ENCODE data around the gene DNAAF8. TPM values are rescaled to one million over a fixed set of nuclear protein-coding genes. Genes with fewer than 3 reads are reported as not detected.

Gene DNAAF8
- total RNA-seq, 4 donors from 2014 or later, result 0.67 to 3.5 TPM; not detected in 2

GRCh38 chr16:4765511-4766474, 31.5 kb downstream of the DNAAF8 start:
- no peak for DNase-seq
- Histone ChIP-seq H3K9me3 (no peaks in the 10 kb centered on the region), H3K36me3 (no peaks in the 10 kb centered on the region), H3K27me3 (no peaks in the 10 kb centered on the region), H3K4me1 (peaks cover 0 to 15% of the 10 kb centered on the region in 2 donors), H3K27ac (no peak overlapping the region), H3K4me3 (peak overlapping the region; percentile 71 to 88)
- intact Hi-C loops (cut with DNase I; ENCODE audit: low total_unique reads), result loop anchor here (5.0 kb wide), 1 partner anchor 37 kb away; the partner anchor contains the start of gene ROGDI
- TF ChIP-seq POLR2A (IDR thresholded peaks at IDR 0.05), result no peak
- no peak for TF ChIP-seq CTCF (IDR thresholded peaks at IDR 0.05)

- Histone ChIP-seq H3K27ac (peak within 1 kb of the TSS; percentile 91 to 92), H3K27me3 (no peaks in the 10 kb centered on the region), H3K36me3 (no peaks in the 10 kb centered on the region), H3K9me3 (no peaks in the 10 kb centered on the region), H3K4me1 (peaks cover 0 to 15% of the 10 kb centered on the region in 2 donors), H3K4me3 (peak within 1 kb of the TSS; percentile 71 to 88)
- peak; percentile 97 to 99 for DNase-seq
- intact Hi-C loops (cut with DNase I; ENCODE audit: low total_unique reads), result loop anchor here (5.0 kb wide), 1 partner anchor 35 kb away; the partner anchor contains the start of gene ROGDI
- peak; percentile 58 to 66 for TF ChIP-seq POLR2A (IDR thresholded peaks at IDR 0.05)
- peak in 2 of 4 experiments; percentile 9 to 11 for TF ChIP-seq CTCF (IDR thresholded peaks at IDR 0.05)
Measured at GRCh38 chr16:4766875-4767628, 32.7 kb downstream of the DNAAF8 start, which contains the start of gene ZNF500. Gene ZNF500, minus strand, starts transcription at chr16:4767162. Its CDS starts 1,184 bp downstream, at chr16:4765978.

GRCh38 chr16:4767872-4768548, 33.7 kb downstream of the DNAAF8 start:
- Histone ChIP-seq H3K4me3 (peak overlapping the region; percentile 54 to 67), H3K36me3 (no peaks in the 10 kb centered on the region), H3K4me1 (peaks cover 0 to 15% of the 10 kb centered on the region in 2 donors), H3K27ac (peak overlapping the region; percentile 91 to 92), H3K27me3 (no peaks in the 10 kb centered on the region), H3K9me3 (no peaks in the 10 kb centered on the region)
- DNase-seq, result peak; percentile 36 to 39
- TF ChIP-seq POLR2A (IDR thresholded peaks at IDR 0.05) (no peak), CTCF (IDR thresholded peaks at IDR 0.05) (no peak)
- intact Hi-C loops (cut with DNase I; ENCODE audit: low total_unique reads), result loop anchor here (5.0 kb wide), 1 partner anchor 34 kb away; the partner anchor contains the start of gene ROGDI

- peak overlapping the region; percentile 91 to 92 for H3K27ac ChIP-seq
- H3K27me3 ChIP-seq, result no peaks in the 10 kb centered on the region
- peak; percentile 96 to 97 for DNase-seq
- intact Hi-C loops (cut with DNase I; ENCODE audit: low total_unique reads), result loop anchor here (5.0 kb wide), 1 partner anchor 34 kb away; the partner anchor contains the start of gene ROGDI
- TF ChIP-seq POLR2A (IDR thresholded peaks at IDR 0.05), result peak; percentile 82 to 85
- TF ChIP-seq CTCF (IDR thresholded peaks at IDR 0.05), result peak in 1 of 4 experiments; percentile 8
- peak overlapping the region; percentile 54 to 67 for H3K4me3 ChIP-seq
- no peaks in the 10 kb centered on the region for H3K9me3 ChIP-seq
- H3K36me3 ChIP-seq, result no peaks in the 10 kb centered on the region
- peaks cover 0 to 15% of the 10 kb centered on the region in 2 donors for H3K4me1 ChIP-seq
Measured at GRCh38 chr16:4768549-4769305, 34.4 kb downstream of the DNAAF8 start.
